Stimulated activated CD8-positive, alpha-beta memory T cell treated with anti-CD3 and anti-CD28 coated beads, Interleukin-4, amount 100 ng/mL, for 4 hours (primary cell): ENCODE results near the gene GSTA4.
"Not testable (repeated sequence)": the region's sequence is repeated elsewhere in the genome, so short reads cannot be mapped to it uniquely, and the experiment has no call there.

Source experiments
- DNase-seq, 2 donors: peaks; one replicate each; pipeline ENCODE4 v3.0.0-alpha.2; 2020; ENCODE audit warnings: low read depth in 2 of 2, low spot score in 1 of 2

GSTA4 gene

DNA sequence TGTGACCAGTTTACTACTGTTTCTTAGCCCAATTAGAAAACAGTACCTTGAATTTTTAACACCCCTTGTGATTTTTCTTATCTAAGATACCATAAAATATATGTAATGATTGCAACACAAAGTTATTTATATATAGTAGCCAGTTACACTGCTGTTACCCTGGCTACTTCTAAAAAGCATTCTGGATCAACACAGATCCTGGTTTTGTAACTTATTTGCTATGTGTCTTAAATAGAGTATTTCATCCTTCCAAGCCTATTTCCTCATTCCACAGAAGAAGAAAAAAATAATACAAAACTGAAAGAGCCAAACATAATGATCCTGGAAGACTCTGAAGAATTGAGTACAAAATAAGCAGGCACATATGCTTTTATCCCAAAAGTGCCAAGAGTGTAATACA, 19.0 kb upstream of the GSTA4 start:
- no peak for DNase-seq

GRCh38 chr6:53011979-53012378, 16.9 kb upstream of the GSTA4 start:
- no peak for DNase-seq

GRCh38 chr6:53010504-53010903, 15.4 kb upstream of the GSTA4 start:
- DNase-seq, result no peak

GRCh38 chr6:53009511-53009910, 14.4 kb upstream of the GSTA4 start:
- DNase-seq, result no peak

DNA sequence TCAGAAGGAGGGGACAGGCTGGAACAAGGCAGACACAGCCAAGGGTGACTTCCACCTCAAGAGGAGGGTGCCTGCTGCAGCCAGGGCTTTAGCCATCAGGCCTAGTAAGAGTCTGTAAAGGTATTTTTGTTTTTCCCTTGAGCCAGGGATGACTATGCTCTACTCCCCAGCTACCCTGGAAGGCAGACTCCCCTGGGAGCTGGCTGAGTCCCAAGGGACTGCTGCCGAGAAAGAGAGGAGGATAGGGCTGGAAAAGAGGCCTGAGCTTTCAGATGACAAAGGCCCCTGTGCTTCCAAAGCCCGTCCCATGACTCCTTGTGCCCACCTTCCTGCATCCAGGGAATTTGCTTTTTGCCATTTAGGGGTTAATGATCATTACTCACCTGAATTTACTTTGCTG, 14.0 kb upstream of the GSTA4 start:
- no peak for DNase-seq

DNA sequence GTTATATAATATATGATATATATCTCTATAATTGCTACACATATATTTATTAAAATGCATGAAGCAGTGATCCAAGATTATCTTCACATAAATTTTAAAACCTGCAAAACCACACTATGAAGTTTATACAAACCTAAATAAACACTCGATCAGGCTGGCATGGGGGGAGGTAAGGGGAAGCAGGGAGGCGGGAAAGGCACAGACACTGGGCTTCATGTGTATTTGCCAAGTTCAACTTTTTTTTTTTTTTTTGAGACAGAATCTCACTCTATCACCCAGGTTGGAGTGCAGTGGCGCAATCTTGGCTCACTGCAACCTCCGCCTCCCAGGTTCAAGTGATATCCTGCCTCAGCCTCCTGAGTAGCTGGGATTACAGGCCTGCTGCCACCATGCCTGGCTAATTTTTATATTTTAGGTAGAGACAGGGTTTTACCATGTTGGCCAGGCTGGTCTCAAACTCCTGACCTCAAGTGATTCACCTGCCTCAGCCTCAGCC, 13.2 kb upstream of the GSTA4 start:
- DNase-seq, result not testable (repeated sequence)

DNA sequence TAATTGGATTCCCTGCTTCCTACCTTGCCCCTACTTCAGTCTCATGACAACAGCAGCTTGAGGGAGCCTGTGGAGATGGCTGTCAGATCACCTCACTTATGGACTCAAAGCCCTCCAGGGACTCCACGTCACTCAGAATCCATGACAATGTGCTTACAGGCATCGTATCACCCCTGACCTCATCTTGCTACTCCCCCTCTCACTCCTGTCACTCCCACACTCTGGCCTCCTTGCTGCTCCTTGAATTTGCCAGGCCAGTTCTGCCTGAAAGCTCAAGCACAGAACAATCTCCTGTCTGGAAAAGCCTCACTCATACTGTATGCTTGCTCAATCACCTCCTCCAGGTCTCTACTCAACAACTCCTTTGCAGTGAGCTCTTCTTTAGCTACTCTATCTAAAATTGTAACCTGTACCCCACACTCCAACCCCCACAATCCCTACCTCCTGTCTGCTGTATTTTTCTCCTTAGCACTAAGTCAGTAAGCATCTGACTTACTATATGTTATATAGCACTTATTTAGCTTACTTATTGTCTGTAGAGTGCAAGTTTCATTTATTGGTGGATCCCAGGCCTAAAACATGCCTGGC, 10.7 kb upstream of the GSTA4 start:
- DNase-seq, result no peak

DNA sequence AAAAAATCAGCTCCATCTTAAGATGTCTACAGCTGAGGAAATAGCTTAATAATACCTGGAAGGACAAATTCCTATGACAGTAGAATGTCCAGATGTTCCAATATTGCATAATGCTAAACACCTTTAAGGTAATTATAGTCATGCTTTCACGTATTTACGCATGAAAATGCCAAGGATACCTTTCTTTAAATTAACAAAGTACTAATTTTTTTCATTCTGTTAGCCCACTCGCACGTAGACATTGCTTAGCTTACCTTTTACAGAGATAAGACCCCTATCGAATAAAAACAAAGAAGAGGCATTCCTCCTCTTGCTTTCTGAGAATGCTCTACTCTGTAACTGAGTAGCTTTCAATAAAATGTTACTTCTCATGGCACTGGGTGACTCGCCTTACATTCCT, 4.4 kb upstream of the GSTA4 start:
- DNase-seq, result no peak

DNA sequence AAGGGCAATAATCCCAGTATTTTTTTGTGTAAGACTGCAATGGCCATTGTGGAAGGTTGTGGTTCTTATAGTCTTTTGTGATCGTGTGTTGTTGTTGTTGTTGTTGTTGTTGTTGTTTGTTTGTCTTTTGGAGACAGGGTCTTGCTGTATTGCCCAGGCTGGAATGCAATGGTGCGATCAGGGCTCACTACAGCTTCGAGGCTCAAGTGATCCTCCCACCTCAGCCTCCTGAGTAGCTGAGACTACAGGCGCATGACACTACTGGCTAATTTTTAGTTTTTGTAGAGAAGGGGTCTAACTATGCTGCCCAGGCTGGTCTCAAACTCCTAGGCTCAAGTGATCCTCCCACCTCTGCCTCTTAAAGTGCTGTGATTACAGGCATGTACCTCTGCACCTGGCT, 3.5 kb upstream of the GSTA4 start:
- no peak for DNase-seq

DNA sequence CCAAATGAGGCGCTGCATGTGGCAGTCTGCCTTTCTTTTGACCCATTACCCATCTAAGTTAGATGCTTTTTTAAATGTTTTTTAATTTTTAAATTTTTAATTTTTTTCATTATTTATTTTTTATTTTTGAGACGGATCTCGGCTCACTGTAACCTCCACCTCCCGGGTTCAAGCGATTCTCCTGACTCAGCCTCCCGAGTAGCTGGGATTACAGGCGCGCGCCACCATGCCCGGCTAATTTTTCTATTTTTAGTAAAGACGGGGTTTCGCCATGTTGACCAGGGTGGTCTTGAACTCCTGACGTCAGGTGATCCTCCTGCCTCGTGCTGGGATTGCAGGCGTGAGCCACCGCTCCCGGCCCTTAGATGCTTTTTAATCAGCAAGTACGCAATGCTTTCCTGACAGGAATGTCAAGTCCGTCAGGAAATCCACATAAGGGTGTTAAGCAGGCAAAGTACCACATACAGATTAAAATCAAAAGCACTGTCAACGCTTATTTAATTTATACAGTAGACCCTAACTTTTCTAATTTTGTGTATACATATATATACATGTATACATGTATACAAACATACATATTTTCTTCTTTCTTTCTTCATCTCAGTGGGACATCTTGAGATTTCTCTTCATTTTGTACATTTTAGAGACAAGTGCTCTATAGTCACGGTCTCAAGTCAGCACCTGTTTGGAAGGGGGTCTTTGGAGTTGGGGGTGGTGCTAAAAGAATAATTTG, 995 bp upstream of the GSTA4 start:
- no peak for DNase-seq

GRCh38 chr6:52994839-52995088, 320 bp downstream of the GSTA4 start:
- no peak for DNase-seq

- no peak for DNase-seq
Measured at GRCh38 chr6:52994031-52994838, 849 bp downstream of the GSTA4 start.

DNA sequence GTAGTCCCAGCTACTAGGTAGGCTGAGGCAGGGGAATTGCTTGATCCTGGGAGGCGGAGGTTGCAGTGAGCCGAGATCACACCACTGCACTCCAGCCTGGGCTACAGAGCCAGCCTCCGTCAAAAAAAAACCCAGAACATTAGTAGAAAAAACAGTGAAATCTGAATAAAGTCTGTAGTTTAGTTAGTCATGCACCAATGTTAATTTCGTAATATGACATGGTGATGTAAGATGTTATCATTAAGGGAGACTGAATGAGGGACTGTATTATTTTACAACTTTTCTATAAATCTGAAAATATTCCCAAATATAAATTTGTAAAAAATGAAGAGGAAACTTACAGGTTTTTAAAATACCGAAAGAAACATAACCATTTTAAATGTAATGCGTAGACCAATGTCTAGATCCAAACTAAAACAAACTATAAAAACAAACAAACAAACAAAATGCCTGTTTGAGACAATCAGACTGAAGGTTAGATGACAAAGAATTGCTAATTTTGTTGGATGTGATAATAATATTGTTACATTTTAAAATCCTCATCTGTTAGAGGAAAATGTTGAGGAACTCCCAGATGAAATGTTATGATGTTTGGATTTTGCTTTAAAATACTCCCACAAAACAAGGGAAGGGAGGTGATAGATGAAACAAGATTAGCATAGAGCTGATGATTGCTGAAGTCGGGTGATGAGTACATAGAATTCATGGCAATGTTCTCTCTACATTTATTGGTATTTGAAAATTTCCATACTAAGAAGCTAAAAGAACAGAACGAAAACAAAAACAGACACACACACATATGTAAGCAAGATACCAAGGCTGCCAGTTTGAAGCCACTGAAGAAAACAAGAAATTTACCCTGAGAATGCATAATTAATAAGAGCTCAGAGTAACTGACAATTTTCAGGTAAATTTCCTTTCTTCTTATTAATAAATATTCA, 1.8 kb downstream of the GSTA4 start:
- no peak for DNase-seq

DNA sequence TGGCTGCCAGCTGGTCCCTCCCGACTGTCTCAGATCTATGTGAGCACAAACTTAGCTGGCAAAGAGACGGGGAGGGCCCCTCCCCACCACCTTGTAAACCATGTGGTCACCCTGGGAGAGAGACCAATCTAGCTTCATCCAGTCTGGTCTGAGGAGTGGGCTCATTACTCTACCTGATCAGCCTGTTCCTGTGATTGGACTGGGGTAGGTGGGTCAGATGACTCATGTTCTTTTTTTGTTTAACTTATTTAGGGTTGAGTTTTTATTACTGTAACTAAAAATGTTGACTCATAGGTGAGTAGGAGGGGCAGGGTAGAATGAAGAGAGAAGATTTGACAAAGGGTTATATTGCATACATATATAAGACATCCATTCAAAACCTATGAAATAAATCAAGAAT, 4.7 kb downstream of the GSTA4 start:
- DNase-seq, result no peak

DNA sequence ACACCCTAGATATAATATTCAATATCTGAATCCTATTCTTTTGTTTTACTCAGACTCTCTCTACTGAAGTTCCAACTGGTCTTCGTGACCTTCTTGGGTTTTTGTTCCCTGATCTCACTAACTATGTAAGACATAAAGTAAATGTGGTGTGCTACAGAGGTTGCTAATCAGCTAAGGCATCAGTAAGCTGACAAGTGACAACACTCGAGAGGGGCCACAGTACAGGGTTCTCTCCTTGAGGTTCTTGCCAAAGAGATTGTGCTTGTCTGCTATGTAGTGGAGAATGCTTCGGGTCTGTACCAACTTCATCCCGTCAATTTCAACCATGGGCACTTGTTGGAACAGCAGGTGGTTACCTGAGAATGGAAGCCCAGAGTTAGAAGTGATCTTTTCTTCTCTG, 9.9 kb downstream of the GSTA4 start:
- no peak for DNase-seq

DNA sequence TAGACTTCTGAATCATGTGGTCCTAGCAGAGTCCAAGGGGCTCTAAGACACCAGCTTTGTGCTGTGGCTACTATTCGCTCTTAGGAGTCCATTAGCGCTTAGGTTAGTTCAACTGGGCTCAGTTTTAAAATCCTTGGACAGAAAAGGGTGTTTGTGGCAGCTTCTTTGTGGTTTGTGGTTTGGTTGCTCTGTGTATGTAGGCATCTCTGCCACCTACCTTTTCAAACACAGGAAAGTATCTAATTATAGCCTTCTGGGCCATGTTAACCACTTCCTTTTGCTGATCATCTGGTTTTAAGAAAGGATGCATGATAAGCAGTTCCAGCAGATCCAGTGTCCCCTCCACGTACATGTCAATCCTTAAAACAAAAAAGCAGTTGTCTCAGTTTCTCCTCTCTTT, 10.8 kb downstream of the GSTA4 start:
- DNase-seq, result peak in 1 of 2 donors; percentile 11

- DNase-seq, result no peak
Measured at GRCh38 chr6:52983159-52983848, 11.8 kb downstream of the GSTA4 start.

- DNase-seq, result no peak
Measured at GRCh38 chr6:52982680-52983079, 12.4 kb downstream of the GSTA4 start.

DNA sequence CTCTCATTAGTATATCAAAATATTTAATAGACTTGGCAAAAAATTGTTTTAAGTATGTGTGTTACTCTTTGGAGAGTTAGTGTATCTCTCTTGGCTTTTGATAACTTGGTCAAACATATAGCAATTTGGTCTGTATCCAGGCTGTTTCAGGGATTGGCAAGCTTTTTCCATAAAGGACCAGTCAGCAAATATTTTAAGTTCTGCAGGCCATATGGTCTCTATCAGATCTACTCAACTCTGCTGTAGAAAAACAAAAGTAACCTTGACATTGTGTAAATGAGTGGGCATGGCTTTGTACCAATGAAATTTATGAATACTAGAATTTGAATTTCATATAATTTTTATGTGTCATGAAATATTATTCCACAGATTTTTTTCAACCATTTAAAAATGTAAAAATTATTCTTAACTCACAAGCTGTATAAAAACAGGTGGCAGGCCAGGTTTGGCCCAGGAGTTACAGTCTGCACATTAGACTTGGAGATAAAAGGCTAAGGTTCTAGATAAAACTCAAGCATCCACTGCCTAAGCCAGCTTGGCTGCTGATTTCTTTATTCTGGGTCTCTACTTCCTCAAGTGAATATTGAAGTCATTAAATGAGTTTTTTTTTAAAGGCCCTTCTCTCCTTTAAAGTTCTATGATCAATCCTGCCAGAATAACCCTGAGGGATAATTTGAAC, 13.7 kb downstream of the GSTA4 start:
- no peak for DNase-seq

DNA sequence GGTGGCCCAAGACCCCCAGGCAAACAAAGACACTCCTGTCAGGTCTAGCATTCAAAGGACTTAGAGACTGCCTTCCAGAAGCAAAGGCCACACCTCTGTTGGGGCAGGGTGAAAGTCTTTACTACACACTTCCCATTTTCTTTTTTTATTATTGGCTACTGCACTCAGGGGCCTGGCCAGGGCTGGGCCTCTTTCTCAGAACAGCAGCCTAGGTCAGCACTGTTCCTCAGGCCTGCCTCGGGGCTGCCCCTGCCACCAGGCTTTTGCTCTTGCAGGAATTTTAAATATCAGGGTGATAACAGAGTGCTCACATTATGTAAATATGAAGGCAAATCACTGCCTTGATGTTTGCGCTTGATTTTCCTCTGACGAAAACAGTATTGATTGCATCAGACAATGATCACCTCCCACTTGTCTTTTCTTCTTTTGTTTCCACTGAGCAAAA, 18.5 kb downstream of the GSTA4 start:
- DNase-seq, result no peak
